Cardiac septum (tissue), 1 donor: ENCODE results near the gene TBX15. TPM values are rescaled to one million over a fixed set of nuclear protein-coding genes. Genes with fewer than 3 reads are reported as not detected.

Source experiments
- DNase-seq: peaks from one replicate; pipeline ENCODE4 v3.0.0-alpha.2; 2020; ENCODE audit warnings: low spot score
- intact Hi-C: fragments of 100-400 bp; cut with DNase I; formaldehyde crosslinking; loops from one replicate; pipeline ENCODE4 v1.14.0; 2022
- total RNA-seq: library from RNA; stranded (reverse); fragmentation: NEBNext Ultra II Directional; extraction: Animal tissue kit (Norgen Biotek cat#: 25700); gene quantifications from one replicate; pipeline ENCODE4 v1.2.1, GENCODE V29; 2021
- donor health status: DM: no; HTN: no; CAD: no.

TBX15 gene
- total RNA-seq, 1 donor from 2014 or later, result 1.1 TPM

DNA sequence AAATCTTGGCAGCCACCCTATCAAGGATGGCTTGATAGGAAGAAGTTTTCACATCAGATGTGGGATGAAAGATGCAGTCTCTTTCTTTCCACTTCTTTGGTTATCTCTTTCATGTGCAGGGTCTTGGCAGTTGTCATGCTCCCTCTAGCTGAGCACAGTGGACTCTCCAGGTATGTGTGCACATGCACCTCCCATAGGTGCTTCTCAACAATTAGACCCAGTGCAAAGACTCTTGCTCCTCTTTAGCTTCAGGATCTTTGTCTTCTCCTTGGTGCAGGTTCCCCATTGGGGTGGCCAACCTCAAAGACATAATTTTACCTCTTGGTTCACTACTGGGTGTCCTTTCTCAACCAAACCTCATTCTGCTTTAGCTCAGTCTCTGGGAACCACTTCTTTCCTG lies 80.7 kb downstream of the TBX15 start:
- no peak for DNase-seq
- intact Hi-C loops, result no loop called here

DNA sequence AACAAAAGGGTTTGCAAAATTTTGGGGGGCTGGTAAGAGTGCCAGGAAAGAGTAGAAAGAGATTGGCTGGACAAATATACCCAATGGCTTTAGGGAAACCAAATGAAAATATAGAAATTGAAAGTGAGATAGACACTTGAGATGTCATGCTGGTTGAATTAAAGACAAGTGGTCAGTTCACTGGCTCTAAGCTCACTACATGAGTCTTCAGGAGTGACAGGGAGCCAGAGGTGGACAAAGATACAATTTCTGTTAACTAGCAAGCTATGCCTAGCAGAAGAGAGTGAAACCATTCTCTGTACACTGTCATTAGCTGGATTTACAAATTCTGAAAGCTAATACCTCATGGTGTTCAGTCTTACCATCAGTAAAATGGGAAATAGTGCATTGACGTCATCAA lies 82.5 kb downstream of the TBX15 start:
- DNase-seq, result no peak
- intact Hi-C loops, result no loop called here

DNA sequence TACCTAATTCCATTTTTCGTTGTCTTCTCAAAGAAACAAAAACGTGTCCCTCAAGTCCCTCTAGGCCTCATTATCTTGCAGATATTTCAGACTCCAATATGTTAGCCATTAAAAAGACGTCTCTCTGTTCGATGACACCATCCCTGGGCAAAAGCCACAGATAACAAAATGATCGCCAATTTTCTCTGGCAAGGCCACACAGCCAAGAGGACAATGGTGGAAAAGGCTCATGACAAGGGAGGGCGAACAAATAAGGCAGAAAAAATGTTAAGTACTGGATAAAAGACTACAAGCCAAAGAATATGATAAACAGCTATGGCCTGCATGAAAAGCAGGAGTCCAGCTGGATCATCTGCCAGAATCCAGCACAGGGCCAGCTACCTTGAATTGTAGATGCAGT lies 82.9 kb downstream of the TBX15 start:
- intact Hi-C loops, result no loop called here
- no peak for DNase-seq

DNA sequence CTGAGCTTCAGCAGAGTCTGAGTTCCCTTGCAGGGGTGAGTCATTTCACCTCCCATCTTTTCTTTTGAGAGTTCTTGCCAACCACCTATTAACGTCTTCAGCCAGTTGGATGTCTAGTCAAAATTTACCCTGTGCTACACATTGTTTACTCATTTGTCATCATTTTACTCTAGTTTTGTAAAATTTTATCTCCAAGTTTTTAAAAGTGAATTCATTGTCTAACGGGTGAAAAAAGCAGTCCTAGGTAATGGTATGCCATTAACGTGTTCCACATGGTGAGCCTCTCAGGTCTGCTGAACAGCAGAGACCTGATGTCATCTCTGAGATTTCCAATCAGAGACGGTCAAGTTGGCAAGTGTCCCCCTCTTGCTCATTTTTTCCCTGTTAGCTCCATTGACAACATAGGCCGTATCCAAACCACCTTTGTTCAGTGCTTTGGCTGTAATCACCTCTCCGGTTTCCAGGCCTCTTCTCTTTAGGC lies 85.4 kb downstream of the TBX15 start:
- no peak for DNase-seq
- intact Hi-C loops, result loop anchor here (5.0 kb wide), 1 partner anchor 50 kb away; no protein-coding TSS in a partner anchor

DNA sequence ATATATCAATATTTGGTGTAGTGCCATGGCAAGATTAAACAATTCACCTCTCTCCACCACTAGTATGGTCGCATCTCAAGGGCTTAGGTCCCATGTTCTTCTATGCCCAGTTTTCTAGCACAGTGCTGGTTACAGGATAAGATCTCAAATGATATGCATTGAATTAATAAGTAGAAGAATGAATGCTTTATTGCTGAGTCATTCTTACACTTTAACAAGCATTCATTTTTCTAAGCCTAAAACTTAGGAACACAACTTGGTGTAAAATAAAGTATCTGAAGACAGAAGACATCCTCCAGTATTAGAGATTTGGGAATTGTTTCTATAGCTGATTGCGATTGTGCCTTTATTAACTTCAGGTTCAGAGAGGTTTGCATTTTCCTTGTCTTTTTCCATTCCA lies 85.8 kb downstream of the TBX15 start:
- DNase-seq, result no peak
- intact Hi-C loops, result loop anchor here (5.0 kb wide), 1 partner anchor 50 kb away; no protein-coding TSS in a partner anchor

DNA sequence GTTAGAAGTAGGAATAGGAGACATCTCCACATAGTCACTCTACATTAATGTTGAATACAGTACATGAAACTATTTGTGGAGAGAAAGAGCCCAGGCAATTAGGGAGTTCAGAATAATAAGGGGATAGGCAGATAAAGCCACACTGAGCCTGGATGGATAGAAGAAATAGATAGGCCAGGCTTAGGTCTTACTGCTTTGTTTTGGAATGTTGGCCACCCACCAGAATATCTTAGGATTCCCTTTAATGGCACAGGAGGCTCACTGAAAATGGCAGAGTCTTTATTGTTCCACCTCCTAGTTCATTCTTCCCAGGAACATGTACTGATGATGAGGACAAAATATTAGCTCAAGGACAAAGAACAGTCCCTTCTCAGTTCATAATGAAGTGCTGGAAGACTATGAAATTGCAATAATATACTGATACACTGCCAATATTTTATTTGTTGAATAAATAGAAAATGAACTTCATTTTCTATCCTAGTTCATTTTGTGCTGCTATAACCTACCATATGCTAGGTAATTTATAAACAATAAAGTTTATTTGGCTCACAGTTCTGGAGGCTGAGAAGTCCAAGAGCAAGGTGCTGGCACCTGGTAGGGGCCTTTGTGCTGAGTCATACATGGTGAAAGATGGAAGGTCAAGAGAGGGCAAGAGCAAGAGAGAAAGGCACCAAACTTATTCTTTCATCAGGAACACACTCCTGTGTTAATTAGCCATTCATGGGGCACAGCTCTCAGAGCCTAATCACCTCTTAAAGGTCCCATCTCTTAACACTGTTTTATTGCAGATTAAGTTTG lies 87.3 kb downstream of the TBX15 start:
- DNase-seq, result no peak
- intact Hi-C loops, result loop anchor here (5.0 kb wide), 1 partner anchor 51 kb away; no protein-coding TSS in a partner anchor

DNA sequence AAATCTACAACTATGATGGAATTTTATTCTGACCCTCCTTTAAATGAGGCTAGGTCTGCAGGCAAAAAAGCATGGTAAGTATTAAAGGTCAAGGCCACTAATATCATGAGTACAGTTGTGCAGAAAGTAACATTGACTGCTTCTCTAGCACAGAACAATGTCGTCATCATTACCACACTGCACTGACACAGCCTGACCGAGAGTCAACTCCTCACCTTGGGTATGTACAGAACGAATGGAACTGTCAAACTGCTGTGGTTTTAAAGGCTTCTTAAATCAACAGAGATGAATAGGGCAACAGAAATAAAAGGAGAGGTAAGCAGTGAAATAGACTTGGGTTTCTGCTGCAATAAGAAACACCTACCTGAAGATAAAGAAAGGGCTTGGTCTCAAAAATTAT lies 88.8 kb downstream of the TBX15 start:
- DNase-seq, result no peak
- intact Hi-C loops, result no loop called here

DNA sequence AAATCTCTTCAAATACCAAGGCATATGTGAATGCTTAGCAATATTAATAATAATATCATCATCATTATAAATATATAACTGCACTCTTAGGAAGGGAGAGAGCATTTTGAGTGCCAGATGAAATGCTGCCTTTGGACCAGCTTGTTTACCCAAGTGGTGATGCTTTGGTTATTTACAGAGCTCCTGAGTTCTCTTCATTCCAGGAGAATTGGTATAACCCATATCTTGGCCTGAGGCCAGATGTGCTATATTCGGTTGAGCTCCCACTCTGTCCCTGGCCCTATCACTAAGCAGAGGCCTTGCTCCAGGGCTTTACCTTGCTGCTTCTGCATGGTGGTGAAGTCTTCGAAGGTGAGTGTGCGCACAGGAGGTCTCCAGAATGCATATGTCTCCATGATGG lies 89.4 kb downstream of the TBX15 start:
- intact Hi-C loops, result no loop called here

DNA sequence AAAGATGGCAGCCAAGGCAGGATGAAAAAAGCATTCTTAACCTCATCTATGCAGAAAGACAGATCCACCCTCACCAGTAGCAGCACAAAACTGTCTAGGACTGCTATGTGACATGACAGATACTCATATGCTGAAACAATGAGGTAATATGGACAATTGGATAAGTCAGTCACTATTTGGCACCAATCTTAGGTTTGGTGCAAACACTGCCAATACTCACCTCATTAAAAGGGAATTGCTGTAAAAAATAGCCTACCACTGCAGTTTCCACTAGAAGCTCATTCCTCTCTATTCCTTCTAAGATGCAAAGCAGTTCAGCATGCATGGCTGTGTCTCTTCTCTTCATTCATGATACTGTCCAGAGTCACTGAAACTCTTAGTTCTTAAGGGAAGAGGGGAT lies 91.7 kb downstream of the TBX15 start:
- no peak for DNase-seq
- intact Hi-C loops, result no loop called here

More for the DNA sequence above, 89.4 kb downstream of the TBX15 start:
- no peak for DNase-seq

DNA sequence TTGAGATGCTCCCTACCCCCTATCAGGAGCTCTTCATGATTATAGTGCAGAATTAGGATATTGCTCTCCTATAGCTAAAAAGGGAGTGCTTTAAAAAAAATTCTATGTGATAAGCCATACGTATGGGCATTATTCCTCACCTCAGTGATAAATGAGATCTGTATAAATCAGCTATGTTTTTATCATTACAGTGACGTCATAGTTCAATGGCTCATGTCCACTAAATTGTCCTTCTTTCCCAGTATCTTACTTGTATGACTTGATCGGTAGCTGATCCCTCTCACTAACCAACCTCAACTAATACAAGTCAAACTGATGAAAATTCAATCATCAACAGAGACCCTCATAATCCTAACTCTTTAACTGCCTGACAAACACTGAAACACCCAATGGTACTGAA lies 93.3 kb downstream of the TBX15 start:
- no peak for DNase-seq
- intact Hi-C loops, result no loop called here

DNA sequence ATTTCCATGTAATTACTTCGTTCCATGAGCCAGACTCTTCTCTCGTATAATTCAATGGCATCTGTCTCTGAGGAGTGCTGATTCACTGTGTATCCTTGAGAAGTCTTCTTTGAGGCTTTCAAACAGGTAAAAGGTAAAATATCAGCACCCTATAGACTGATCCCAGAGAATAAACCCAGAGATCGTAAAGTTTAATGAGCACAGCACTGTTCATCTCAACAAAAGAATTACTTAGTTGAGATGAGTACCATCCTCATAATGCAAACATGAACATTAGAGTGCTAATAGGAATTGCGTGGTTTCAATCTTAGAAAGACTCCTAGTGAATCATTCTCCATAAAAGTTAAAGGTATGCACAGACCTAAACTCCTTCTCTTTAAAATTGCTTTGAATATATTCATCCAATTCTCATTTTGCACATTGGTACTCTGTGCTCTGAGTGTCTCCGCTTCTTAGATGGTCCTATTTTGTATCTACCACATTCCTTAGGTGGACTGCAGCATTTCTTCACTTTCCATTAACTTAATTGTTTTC lies 97.2 kb downstream of the TBX15 start:
- DNase-seq, result no peak
- intact Hi-C loops, result no loop called here

DNA sequence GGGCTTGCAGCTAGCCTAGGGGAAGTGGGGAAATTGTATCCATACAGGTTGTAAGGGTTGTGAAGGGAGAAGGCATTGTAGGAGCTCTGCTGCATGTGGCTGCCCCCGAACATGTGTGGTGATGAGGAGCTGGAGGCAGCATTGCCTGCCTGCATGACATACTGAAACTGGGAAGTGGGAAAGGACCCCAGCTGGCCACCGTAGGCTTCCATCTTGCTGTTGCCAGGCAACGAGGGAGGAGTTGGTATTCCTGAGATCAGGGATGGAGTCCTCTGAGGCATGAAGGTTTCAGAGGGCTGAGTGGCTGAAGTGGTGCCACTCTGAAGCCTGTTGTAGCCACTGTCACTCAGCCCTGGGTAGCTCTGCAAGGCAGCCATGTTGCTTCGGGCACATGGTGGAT lies 103.2 kb downstream of the TBX15 start:
- no peak for DNase-seq
- intact Hi-C loops, result no loop called here

DNA sequence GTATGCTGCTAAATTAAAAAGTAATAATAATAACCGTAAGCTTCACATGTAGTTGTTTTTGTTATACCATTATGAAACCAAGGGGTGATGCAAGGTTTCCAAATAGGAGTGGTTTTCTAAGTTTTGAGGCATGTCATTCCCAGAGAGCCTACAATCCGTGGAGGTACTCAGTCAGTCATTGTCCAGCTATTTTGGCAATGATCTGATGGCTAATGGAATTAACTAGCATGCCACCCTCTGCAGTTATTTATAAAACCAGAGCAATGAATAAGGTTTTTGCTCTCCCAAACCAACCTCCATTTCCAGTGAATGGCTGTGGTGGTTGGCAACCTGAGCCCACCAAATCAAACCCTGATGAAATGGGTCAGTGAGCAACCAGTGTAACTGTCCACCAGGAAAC lies 106.4 kb downstream of the TBX15 start:
- intact Hi-C loops, result no loop called here
- no peak for DNase-seq

DNA sequence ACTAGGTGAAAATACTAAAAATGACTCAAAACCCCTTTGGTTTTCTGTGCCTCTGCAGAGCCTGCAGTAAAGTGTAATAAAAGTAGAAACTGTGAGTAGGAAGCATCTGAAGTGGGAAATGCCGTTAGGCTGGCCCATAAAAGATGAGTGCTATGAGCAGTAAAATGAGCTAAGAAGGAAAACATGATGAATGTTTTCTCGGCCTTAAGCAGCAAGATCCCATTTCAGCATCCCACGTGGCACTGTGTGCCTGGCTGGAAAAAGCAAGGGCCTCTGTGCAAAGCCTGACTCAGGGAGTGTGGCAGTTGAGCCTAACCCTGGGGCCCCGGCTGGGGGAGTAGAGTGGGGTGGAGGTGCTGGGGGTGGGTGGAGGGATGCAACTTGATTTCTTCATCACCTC lies 109.5 kb downstream of the TBX15 start:
- intact Hi-C loops, result no loop called here
- DNase-seq, result no peak

DNA sequence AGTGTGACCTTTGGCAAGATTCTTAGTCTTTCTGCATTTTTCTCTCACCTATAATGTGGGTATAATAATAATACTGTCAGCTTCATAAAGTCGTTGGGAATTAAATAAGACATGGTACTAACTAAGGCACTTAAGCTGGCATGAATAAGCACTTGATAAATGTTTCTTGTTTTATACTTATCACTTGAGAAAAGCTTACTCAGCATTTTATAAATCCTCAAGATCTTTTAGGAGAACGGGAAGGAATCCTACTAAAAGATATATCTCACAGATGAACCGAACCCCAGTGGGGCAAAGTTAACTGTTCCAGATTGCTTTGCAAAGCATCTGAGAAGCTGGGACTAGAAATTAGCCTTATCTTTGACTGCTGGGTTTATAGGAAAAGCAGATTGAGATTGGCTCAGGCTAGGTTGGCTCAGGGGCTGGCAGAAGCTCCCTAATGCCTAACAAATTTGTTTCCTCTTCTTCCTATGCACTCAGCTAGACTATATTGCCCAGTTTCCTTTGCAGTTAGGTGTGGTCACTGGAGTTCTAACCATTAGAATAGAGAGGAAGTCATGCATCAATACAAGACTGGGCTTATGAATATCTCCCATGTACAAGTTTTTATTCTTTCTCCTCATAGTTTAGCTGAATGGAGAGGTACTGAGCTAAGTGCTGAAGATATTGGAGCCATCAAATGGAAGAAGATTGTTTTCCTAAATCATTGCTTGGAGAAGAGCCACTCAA lies 110.3 kb downstream of the TBX15 start:
- intact Hi-C loops, result no loop called here
- no peak for DNase-seq

DNA sequence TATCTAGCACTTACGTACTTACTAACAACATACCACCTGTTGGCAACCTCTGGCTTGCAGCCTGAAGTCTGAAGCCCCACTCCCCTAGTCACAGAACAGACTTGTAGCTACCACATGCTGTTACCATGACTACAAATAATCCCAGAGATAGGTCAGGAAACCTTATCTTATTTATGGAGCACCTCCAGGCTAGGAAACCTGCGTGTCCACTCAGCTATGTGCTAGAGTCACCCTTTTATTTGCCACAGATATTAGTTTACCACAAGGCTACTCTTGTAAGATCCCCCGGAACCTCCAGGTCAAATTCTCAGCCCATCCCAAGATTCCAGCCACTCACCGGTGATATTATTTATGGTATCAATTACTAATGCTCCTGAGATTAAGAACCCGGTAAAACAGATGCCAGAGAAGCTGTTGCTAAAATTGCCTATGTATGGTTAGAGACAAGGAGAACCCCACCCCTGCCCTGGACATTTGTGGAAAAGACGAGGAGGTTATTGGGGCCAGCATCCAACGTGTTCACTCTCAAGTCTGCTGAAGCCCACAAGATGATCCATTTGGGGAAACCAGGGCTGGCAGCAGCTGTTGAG lies 116.5 kb downstream of the TBX15 start:
- no peak for DNase-seq
- intact Hi-C loops, result no loop called here

DNA sequence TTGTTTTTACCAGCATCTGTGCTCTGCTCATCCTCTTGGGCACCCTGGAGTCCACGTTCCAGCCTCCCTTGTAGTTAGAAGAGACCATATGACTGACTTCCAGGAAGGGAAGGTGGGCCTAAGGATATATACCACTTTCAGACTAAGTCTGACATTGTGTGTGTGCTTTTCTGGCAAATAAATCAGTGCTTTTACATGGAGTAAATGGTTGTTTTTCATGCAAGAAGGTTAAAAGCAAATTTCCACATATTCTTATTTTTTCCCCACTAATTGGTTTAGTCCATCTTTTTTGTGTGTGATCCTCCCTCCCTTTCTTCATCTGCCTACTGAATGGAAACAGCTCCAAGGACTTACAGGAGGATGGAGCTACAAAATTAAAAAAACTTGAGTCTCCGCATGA lies 119.8 kb downstream of the TBX15 start:
- intact Hi-C loops, result no loop called here
- DNase-seq, result no peak

DNA sequence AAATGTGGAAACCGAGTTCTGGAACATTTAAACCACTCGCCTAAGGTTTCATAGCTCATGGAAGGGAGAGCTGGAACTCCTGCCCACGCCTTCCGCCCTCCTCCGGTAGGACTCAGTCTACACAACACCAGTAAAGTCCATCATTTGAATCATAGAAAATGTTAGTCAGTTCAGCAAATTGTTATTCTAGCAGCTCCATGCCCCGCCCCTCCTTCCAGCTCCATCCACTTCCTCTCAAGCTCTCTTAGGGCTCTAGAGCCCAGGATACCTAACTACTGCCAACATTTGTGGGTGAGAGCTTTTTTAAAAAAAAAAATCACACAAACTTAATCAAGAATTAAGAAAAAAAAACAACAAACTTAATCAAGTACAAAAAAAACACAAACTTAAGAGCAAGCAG lies 121.8 kb downstream of the TBX15 start:
- no peak for DNase-seq
- intact Hi-C loops, result no loop called here

DNA sequence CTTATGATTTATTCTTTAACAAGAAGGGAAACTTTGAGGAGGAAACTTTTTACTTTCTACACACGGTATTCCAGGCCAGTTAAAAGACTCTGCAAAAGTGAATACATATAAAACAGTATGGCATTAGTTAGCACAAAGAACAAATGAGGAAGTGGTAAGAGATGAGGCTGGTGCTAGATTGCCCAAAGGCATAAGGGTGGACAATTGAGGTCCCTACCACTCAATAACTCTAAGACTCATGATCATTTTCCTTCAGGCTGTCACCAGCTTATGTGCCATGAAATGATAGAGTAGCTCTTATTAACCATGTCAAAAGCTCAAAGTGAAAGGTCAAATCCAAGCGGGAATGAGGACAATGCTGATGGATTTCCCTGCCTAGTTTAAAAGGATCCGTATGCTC lies 124.5 kb downstream of the TBX15 start:
- DNase-seq, result no peak
- intact Hi-C loops, result no loop called here

DNA sequence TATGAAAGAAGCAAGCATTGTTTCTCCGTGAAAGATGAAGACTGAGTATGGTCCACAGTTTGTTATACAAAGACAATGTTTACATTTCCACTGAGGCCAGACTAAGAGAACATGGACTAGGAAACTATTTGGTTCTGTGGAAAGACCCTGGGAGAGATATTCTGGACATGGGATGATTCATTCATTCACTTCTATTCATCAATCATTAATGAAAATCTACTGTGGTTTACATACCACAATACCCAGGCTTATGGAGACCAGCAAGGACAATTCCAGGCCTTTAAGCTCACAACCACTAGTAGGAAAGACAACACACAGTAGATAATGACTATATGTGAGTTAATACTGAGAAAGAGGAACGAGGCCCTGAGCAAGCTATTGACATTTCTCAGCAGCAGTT lies 125.4 kb downstream of the TBX15 start:
- intact Hi-C loops, result no loop called here
- DNase-seq, result no peak
